ENCODE data around the gene MED16.

The MED16 gene

GRCh38 chr19:892894-893689 lies at the start of gene MED16, which contains the start of gene RNU6-9:
MED16 (minus strand) TSS chr19:893187; CDS start chr19:891131, 2,056 bp downstream.
RNU6-9 (plus strand) TSS chr19:893484.
- DNase-seq, result peak; percentile 92

DNA sequence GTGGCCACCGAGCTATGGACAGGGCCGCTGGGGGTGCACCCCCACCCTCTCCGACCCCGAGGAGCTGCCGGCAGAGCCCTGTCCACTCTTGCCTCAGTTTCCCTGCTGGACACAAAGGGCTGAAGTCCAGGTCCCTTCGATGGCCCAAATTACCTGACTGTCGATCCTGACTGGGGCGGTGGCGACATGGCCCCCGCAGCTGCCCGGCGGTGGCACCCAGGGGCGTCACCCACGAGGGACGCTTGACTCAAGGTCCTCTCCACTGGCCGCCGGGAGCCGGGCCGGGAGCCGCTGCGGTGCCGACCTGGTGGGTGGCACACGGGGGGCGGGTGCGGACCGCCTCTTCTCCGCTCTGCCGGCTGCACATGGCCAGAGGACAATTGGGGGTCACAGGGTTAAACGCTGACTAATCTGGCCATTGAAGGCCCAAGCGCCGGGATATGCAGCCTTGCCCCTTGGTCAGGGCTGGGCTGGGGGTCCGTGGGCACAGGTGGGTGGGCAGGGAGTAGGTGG lies 49.2 kb upstream of the MED16 start:
- no peak for DNase-seq

DNA sequence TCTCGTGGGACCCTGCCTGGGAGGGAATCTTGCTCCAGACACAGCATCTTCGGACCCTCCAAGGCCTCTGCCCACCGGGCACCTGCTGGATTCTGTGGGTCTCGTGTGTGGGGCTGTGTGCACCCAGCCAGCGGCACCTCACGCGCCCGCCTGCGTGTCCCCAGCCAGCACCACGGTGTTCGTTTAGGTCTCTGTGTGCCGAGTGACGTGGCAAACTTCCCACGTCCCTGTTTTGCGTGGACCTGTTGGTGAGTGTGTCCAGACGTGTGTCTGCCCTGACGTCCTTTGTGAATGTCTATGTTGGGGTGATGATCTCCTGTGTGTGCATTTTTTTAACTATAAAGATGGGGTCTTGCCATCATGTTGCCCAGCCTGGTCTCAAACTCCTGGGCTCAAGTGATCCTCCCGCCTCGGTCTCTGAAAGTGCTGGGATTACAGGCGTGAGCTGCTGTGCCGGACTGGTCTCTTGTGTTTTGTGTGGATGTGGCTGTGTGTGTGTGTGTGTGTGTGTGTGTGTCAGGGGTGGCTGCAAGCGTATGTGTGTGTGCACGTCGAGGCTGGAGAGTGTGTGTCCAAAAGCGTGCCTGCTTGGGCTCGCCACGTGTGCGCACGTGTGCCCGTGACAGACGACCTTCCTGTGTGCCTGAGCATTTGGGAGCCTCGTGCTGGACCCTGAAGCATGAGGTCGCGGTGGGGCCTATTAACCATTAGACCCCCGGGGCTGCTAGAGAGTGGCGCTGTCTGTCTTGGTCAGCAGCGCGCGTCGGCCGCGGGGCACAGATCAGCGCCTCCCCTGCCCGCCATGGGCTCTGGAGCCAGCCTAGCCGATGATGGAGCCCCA lies 48.5 kb upstream of the MED16 start:
- no peak for DNase-seq

DNA sequence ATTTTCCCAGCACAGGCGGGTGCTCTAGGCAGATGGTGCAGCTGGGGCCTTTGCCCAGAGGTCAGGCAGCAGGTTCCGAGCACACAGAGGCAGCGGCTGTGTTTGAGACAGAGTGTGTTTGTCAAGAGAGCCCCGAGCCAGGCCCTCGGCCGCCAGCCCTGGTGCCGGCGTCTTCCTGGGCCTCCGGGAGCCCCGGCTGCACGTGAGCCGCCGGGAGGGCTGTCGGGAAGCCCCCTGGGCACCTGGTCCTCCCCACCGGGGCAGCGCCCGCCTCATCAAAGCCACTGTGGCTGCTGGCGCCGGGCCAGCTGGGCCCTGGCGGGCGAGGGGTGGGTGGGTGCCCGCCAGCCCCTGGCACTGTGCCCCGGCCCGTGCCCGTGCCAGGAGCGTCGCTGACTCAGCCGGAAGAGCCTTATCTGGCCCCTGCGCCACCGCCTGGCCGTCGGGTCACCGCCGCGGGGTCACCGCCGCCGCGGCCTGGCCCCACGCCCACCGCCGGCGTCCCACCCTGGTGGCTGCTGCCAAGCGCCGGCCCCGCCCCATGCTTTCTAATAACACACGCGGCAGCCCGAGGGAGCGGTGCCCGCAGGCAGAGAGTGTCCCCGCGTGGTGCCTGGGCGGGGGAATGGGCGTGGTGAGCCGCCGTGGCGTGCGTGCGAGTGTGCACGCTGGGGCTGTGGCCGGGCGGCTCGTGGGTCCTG lies 47.8 kb upstream of the MED16 start:
- peak; percentile 86 for DNase-seq

DNA sequence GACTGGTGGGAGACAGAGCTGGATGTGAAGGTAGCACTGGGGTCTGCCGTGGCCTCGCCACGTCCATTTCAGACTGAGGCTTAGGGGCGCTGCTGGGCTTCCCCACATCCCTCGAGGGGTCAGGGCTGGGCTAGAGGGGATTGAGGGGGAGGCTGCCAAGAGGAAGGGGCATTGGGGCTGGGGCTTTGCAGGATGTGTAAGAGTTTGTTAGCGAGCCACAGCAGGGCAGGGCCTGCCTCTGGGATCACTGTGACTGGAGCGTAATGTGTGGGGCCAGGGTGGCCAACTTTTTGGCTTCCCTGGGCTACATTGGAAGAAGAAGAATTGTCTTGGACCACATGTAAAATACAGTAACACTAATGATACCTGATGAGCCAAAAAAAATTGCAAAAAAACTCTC lies 46.9 kb upstream of the MED16 start:
- no peak for DNase-seq

DNA sequence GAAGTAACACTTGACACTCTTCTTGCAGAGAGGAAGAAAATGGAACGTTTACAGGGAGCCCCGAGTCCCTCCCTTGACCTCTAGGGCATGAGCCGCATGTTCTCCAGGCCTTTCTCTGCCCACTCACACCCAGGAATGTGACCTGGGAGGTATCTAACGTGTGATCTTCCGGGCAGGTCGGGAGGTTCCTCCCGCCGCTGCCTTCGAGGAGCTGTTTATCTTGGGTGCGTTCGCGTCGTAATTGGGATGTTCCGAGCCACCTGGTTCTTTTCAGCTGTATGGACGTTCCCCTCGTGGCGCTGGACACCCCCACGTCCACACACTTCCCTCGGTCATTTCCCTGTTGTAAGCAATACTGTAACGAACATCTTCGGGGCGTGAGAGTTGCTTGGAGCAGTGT lies 46.5 kb upstream of the MED16 start:
- no peak for DNase-seq

DNA sequence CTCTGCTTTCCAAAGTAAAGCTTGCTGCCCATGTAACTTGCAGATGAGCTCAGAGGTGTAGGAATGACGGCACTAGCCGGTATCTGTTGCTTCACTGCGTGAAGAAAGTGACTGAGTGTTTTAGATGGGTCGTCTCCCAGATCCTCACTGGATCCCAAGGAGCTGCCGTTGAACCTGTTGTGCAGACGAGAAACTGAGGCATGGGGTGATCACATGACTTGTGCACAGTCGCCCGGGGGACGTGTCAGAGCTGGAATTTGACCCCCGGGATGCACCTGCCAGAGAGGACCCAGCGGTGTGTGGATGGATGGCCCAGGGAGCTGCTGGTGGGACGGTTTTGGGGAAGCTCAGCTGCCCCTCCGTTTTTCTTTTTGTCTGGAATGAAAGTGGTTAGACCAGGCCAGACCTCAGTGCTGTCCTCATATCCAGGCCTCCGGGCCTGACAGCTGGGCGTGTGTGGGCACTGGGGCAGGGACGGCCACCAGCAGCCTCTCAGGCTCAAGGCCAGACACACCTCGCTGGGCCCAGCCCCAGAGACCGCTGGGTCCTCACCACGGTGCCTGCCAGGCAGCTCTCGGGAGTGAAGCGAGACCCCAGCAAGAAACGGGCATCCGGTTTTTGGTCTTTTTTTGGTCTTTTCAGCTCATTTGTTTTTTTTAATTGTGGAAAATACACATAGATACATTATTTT lies 45.4 kb upstream of the MED16 start:
- no peak for DNase-seq

DNA sequence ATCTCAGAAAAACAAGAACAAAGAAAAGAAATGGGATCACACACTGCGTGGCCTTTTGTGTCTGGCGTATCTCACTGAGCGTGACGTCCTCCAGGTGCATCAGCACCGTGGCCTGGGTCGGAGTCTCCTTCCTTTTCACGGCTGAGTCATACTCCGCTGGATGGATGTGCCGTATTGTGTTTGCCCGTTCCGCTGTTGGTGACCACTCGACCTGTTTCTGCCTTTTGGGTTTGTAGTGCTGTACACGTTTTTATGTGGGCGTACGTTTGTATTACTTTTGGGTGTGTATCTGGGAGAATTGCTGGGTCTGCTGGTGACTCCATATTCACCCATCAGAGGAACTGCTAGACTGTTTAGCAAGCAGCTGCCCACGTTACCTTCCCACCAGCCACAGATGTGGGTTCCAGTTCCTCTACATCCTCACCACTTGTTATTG lies 44.3 kb upstream of the MED16 start:
- no peak for DNase-seq

- no peak for DNase-seq
These were observed 43.2 kb upstream of the MED16 start for GRCh38 chr19:936175-936546.

GRCh38 chr19:934865-935479 lies 42.0 kb upstream of the MED16 start:
- peak; percentile 78 for DNase-seq

DNA sequence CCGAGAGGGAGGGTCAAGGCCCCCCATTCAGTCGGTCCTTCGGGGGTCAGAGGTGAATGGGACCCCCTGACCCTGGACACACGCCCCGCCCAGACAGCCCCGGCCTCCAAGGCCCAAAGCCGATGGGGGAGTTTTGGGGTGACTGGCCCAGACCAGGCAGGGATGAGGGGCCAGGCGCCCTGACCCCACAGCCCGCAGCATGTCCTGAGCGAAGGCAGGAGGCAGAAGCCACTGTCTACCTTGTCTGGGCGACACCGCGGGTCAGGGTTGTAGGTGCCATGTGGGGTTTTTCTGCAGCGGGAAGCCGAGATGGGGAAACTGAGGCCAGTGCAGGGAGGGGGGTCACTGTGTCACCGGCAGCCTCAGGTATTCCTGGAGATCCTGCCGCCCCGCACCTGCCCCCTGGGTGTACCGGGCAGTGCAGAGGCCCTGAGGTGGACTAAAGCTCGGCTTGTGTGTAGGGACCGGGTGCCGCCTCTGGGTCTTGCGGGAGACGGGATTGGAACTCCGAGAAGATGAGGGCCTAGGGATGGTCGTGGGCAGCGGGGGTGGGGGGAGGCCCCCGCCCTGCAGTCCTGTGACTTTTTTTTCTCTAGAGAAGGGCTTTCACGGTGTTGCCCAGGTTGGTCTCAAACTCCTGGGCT lies 41.3 kb upstream of the MED16 start:
- DNase-seq, result no peak

DNA sequence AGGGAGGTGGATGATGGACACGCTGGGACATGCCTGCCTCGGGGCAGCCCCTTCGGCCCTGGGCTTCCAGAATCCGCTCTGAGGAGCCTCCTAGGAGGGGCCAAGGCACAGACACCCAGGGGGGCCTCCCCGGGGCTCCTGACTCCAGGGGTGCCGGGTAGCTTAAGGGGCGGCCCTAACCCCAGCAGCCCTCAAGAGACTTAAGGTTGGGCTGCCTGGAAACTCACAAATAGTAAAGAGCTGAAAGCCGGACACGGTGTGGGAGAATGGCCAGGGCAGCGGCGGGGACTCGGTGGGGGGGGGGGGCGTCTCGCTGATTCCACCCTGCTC lies 40.5 kb upstream of the MED16 start:
- DNase-seq, result no peak

GRCh38 chr19:932648-933552 lies 39.9 kb upstream of the MED16 start:
- DNase-seq, result no peak

DNA sequence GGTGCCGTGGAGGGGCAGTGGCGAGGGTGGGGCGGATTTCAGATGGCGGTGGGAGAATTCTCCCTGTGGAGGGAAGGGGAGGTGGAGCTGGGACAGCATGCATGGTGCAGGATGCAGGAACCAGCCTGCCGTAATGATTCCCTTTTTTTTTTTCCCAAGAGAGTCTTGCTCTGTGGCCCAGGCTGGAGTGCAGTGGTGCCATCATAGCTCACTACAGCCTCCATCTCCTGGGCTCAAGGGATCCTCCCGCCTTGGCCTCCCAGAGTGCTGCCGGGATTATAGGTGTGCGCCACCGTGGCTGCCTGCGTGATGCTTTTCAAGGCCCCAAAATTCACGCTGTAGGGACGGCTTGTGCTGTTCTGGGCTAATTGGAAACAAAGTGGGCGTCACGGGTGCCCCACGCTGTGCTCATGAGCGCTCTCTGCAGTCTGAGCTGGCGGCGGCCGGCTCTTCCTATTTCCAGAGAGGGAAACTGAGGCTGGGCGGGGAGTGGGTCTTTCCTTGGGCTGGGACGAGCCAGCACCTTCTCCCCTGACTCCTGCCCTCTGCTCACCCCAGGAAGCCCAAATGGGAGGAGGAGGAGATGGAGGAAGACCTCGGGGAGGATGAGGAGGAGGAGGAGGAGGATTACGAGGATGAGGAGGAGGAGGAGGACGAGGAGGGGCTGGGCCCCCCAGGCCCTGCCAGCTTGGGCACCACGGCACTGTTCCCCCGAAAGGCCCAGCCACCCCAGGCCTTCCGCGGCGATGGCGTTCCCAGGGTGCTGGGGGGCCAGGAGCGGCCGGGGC lies 39.1 kb upstream of the MED16 start:
- no peak for DNase-seq

DNA sequence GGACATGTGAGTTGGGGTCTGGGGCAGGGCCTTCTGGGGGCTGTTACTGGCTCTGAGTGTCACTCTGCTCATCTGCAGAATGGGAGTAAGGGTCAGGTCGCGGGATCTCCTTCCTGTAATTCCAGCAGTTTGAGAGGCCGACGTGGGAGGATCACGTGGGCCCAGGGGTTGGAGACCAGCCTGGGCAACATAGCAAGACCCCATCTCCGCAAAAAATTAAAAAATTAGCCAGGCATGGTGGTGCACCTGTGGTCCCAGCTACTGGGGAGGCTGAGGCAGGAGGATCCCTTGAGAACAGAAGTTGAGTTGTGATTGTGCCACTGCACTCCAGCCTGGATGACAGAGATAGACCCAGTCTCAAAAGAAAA lies 36.9 kb upstream of the MED16 start:
- no peak for DNase-seq

DNA sequence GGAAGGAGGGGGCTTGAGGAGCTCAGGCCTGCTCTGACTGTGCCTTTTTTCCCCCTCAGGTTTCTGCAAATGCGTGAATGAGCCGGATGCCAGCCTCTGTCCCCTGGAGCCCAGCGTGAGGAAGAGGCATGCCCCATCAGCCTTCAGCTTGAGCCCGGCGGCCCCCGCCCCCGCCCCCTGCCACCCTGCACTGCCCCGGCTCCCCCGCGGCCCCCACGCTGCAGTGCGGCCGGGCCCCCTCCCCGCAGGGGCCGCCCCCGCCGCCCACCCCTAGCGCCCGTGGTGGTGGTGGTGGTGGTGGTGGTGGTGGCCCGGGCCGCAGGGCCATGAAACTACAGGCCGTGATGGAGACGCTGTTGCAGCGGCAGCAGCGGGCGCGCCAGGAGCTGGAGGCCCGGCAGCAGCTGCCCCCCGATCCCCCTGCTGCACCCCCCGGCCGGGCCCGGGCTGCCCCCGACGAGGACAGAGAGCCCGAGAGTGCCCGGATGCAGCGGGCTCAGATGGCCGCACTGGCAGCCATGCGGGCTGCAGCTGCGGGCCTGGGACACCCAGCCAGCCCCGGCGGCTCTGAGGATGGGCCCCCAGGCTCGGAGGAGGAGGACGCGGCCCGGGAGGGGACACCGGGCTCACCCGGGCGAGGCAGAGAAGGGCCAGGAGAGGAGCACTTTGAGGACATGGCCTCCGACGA lies 36.4 kb upstream of the MED16 start:
- DNase-seq, result no peak

- DNase-seq, result no peak
These were observed 35.6 kb upstream of the MED16 start for GRCh38 chr19:928471-929202.

- DNase-seq, result no peak
These were observed 34.9 kb upstream of the MED16 start for GRCh38 chr19:927780-928401.

All from NCI-H1092 (cell line).